ENCODE results near the gene TROAP. TPM values are rescaled to one million over a fixed set of nuclear protein-coding genes. Genes with fewer than 3 reads are reported as not detected.

TROAP gene
- total and polyA plus RNA-seq, 9 of the 15 experiments (the other 6 are each of a cell fraction or from before 2014, with no cell fraction given), result 46.4 to 171 (median 59.8) TPM

DNA sequence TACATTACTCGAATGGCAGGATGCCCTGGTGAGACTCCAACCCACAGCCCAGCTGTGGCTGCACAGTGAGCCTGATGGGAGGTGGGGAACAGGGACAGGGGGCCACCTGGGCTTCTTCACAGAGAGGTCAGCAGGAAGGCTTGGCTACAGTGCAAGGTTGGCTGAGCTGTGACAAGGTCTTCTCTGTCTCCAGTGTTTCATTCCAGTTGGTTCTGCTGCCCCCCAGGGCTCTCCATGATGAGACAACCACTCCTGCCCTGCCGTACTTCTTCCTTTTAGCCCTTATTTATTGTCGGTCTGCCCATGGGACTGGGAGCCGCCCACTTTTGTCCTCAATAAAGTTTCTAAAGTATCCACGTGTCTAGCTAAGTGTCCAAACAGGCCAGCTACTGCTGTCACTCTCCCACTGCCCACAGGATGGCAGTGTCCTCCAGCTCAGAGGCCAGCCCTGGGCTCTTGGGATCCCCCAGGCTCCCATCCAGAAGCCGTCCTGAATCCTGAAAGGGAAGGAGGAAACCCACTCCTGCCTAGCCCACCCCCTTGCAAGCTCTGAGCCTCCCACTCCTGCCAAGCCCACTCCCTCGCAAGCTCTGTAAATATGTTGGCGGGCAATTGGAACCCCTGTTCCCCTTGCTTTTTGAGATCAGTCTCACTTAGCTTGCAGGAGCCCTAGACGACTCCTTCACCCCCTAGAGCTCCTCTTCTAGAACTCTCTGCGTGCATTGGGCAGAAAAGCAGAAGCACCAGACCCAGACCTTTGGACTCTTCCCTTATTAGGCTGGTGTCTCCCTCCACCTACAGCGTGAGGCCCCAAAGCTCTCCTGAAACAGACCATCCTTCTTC lies 8.5 kb downstream of the TROAP start:
- Histone ChIP-seq H3K4me3 (no peak overlapping the region), H3K9ac (ENCODE audit: insufficient read depth in 1 of 2, low read depth in 2 of 2, low read length in 2 of 2) (peak overlapping the region in 1 of 2 experiments; percentile 58; a peak in 2 of 4 replicates), H2AFZ (ENCODE audit: low read depth, low read length) (no peak overlapping the region), H3K36me3 (ENCODE audit: control insufficient read depth, insufficient read depth, low read length) (peaks cover 46% of the 10 kb centered on the region; the same call in 2 of the 3 replicates), H3K9me3 (replicated peaks; ENCODE audit: control insufficient read depth, insufficient read depth, low read depth, low read length) (no peaks in the 10 kb centered on the region), H3K4me1 (replicated peaks in 1 of 2; ENCODE audit: control insufficient read depth in 2 of 2, insufficient read depth in 2 of 2, low read length in 2 of 2) (peaks cover 0 to 22% of the 10 kb centered on the region in 2 experiments; a peak in 2 of 5 replicates), H3K79me2 (ENCODE audit: control insufficient read depth, insufficient read depth, low read length) (no peaks in the 10 kb centered on the region), H3K27ac (ENCODE audit: extremely low read depth, low read depth, low read length) (no peak overlapping the region), H3K9me1 (ENCODE audit: control insufficient read depth, insufficient read depth, low read length) (peaks cover 3% of the 10 kb centered on the region), H3K27me3 (ENCODE audit: control insufficient read depth in 2 of 2, insufficient read depth in 2 of 2, low read length in 2 of 2) (no peaks in the 10 kb centered on the region), H4K20me1 (replicated peaks; ENCODE audit: control insufficient read depth, insufficient read depth, low read length) (no peaks in the 10 kb centered on the region), H3K4me2 (ENCODE audit: insufficient read depth, low read length) (no peak overlapping the region)
- ChIA-PET POLR2A (interaction anchor here (0.6 to 2.4 kb wide), 14 partner anchors 9 to 442 kb away, joined by 3 to 32 read pairs (median 4); partner anchors contain the start of genes PRPH and TROAP), CTCF (ENCODE audit: low intra/inter-chr PET ratio) (interaction anchor here (0.5 to 1.6 kb wide), 6 partner anchors 11 to 249 kb away, joined by 3 to 13 read pairs (median 8); partner anchors contain the start of gene DNAJC22)
- ATAC-seq, result peak; percentile 94
- peak; percentile 90 for FAIRE-seq
- BruUV-seq (replicated peaks), result no TSS peak
- peak; percentile 65 to 75 (median 71) for DNase-seq (ENCODE audit: extremely low read depth in 1 of 4, low spot score in 3 of 4)
- in situ Hi-C loops (cut with MboI) (no loop called here), intact Hi-C loops (cut with micrococcal nuclease) (loop anchor here (1.0 kb wide), 1 partner anchor 11 kb away; no protein-coding TSS in a partner anchor)
- WGBS (ENCODE audit: insufficient coverage, low coverage, missing lambda C conversion rate), result 57% methylated on average over 11 of the region's 11 CpGs
- TF ChIP-seq MYNN (IDR thresholded peaks at IDR 0.05) (0 out of 2 replicates have a peak, but pooled peaks have one; percentile 20), MYNN (CRISPR knock-in tag; IDR thresholded peaks at IDR 0.05) (no peak), ZBTB11 (CRISPR knock-in tag; IDR thresholded peaks at IDR 0.05) (no peak), RBM15 (IDR thresholded peaks at IDR 0.05; ENCODE audit: insufficient read depth, low read length) (no peak), SIN3A (IDR thresholded peaks at IDR 0.05; ENCODE audit: borderline replicate concordance in 2 of 2, control insufficient read depth in 1 of 2, low read depth in 2 of 2, low read length in 2 of 2) (peak in 1 of 2 experiments; percentile 69; a peak in 1 of 4 replicates), YBX1 (IDR thresholded peaks at IDR 0.05) (no peak), POLR2B (IDR thresholded peaks at IDR 0.05; ENCODE audit: low read depth, partially characterized antibody) (peak; percentile 34), HDAC1 (IDR thresholded peaks at IDR 0.05) (0 out of 4 replicates have a peak, but pooled peaks of 1 of the 2 experiments have one; percentile 20)
- TF ChIP-seq, protein P1, sequence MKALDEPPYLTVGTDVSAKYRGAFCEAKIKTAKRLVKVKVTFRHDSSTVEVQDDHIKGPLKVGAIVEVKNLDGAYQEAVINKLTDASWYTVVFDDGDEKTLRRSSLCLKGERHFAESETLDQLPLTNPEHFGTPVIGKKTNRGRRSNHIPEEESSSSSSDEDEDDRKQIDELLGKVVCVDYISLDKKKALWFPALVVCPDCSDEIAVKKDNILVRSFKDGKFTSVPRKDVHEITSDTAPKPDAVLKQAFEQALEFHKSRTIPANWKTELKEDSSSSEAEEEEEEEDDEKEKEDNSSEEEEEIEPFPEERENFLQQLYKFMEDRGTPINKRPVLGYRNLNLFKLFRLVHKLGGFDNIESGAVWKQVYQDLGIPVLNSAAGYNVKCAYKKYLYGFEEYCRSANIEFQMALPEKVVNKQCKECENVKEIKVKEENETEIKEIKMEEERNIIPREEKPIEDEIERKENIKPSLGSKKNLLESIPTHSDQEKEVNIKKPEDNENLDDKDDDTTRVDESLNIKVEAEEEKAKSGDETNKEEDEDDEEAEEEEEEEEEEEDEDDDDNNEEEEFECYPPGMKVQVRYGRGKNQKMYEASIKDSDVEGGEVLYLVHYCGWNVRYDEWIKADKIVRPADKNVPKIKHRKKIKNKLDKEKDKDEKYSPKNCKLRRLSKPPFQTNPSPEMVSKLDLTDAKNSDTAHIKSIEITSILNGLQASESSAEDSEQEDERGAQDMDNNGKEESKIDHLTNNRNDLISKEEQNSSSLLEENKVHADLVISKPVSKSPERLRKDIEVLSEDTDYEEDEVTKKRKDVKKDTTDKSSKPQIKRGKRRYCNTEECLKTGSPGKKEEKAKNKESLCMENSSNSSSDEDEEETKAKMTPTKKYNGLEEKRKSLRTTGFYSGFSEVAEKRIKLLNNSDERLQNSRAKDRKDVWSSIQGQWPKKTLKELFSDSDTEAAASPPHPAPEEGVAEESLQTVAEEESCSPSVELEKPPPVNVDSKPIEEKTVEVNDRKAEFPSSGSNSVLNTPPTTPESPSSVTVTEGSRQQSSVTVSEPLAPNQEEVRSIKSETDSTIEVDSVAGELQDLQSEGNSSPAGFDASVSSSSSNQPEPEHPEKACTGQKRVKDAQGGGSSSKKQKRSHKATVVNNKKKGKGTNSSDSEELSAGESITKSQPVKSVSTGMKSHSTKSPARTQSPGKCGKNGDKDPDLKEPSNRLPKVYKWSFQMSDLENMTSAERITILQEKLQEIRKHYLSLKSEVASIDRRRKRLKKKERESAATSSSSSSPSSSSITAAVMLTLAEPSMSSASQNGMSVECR (CRISPR knock-in tag; IDR thresholded peaks at IDR 0.05), result peak; percentile 38; the same call in 1 of the 2 replicates

Data from K562 (cell line).